HepG2 (cell line): ENCODE data around the gene PDPK1. TPM values are rescaled to one million over a fixed set of nuclear protein-coding genes. Genes with fewer than 3 reads are reported as not detected.
A peak's percentile ranks its signal among the peaks of the same experiment; 100 is the strongest.

Source experiments
- AGO2 ChIP-seq: fragments of 200-400 bp; formaldehyde crosslinking; optimal IDR thresholded peaks from 2 replicates; pipeline ENCODE3; 2017; ENCODE audit warnings: mild to moderate bottlenecking, low read depth, low read length, moderate library complexity
- AKAP8 ChIP-seq: sonication (generic); formaldehyde crosslinking; IDR thresholded peaks from 2 replicates; pipeline ENCODE4 v1.5.1; 2020; ENCODE audit warnings: mild to moderate bottlenecking, missing genetic modification reagents
- ARID2 ChIP-seq: sonication (generic); formaldehyde crosslinking; IDR thresholded peaks from 2 replicates; pipeline ENCODE4 v1.8.1; 2022; ENCODE audit warnings: mild to moderate bottlenecking, missing genetic modification reagents, borderline replicate concordance
- BHLHE40 ChIP-seq: IDR thresholded peaks from 2 replicates; pipeline ENCODE4 v1.6.1; 2011; ENCODE audit warnings: low read length, improper control_type of control experiment
- ELF1 ChIP-seq: sonication (generic); formaldehyde crosslinking; IDR thresholded peaks from 2 replicates; pipeline ENCODE4 v1.4.0; 2020; ENCODE audit warnings: missing genetic modification reagents
- FIP1L1 ChIP-seq: fragments of 200-400 bp; formaldehyde crosslinking; IDR thresholded peaks from 2 replicates; pipeline ENCODE4 v1.6.1; 2018; ENCODE audit warnings: low read depth, mild to moderate bottlenecking, low read length, moderate library complexity, borderline replicate concordance; ENCODE audit not compliant: insufficient read depth
- HNF1A ChIP-seq, 2 experiments: sonication (generic) in 1 of 2; formaldehyde crosslinking in 1 of 2; IDR thresholded peaks; 2 replicates each; pipeline versions ENCODE4 v1.4.0 to v1.6.1; 2016 to 2020; ENCODE audit warnings: borderline replicate concordance in 1 of 2, low read depth in 1 of 2, mild to moderate bottlenecking in 1 of 2, missing genetic modification reagents in 1 of 2
- IKZF4 ChIP-seq: sonication (generic); formaldehyde crosslinking; IDR thresholded peaks from 2 replicates; pipeline ENCODE4 v1.5.1; 2020; ENCODE audit warnings: borderline replicate concordance, mild to moderate bottlenecking, low read depth, missing genetic modification reagents; ENCODE audit errors: not compliant biosample characterization
- JDP2 ChIP-seq: sonication (generic); formaldehyde crosslinking; IDR thresholded peaks from 2 replicates; pipeline ENCODE4 v1.8.1; 2022; ENCODE audit warnings: missing genetic modification reagents, borderline replicate concordance
- NFE2L1 ChIP-seq: sonication (generic); formaldehyde crosslinking; IDR thresholded peaks from 2 replicates; pipeline ENCODE4 v1.4.0; 2020; ENCODE audit warnings: missing genetic modification reagents, mild to moderate bottlenecking, borderline replicate concordance
- NR2C2 ChIP-seq: sonication (generic); formaldehyde crosslinking; IDR thresholded peaks from 2 replicates; pipeline ENCODE4 v1.4.0; 2020; ENCODE audit warnings: missing genetic modification reagents, mild to moderate bottlenecking, moderate library complexity, borderline replicate concordance
- NR3C1 ChIP-seq: sonication (generic); formaldehyde crosslinking; IDR thresholded peaks from 2 replicates; pipeline ENCODE4 v1.4.0; 2020; ENCODE audit warnings: missing genetic modification reagents
- REXO4 ChIP-seq: sonication (generic); formaldehyde crosslinking; IDR thresholded peaks from 2 replicates; pipeline ENCODE4 v1.8.0; 2022; ENCODE audit warnings: missing genetic modification reagents, mild to moderate bottlenecking, borderline replicate concordance
- THAP9 ChIP-seq: sonication (generic); formaldehyde crosslinking; IDR thresholded peaks from 2 replicates; pipeline ENCODE4; 2020; ENCODE audit warnings: missing genetic modification reagents, mild to moderate bottlenecking, borderline replicate concordance
- ZBTB43 ChIP-seq: sonication (generic); formaldehyde crosslinking; conservative IDR thresholded peaks from 2 replicates; pipeline ENCODE4 v1.4.0; 2020; ENCODE audit warnings: missing genetic modification reagents
- ZNF234 ChIP-seq: sonication (generic); formaldehyde crosslinking; conservative IDR thresholded peaks from 2 replicates; pipeline ENCODE4 v1.5.1; 2020; ENCODE audit warnings: mild to moderate bottlenecking, missing genetic modification reagents
- ZNF563 ChIP-seq: sonication (generic); formaldehyde crosslinking; IDR thresholded peaks from 2 replicates; pipeline ENCODE4 v1.8.0; 2022; ENCODE audit warnings: mild to moderate bottlenecking, moderate library complexity, missing genetic modification reagents
- ZNF746 ChIP-seq: sonication (generic); formaldehyde crosslinking; IDR thresholded peaks from 2 replicates; pipeline ENCODE4 v1.8.0; 2022; ENCODE audit warnings: mild to moderate bottlenecking, missing genetic modification reagents
- polyA plus RNA-seq, 8 experiments: library from polyadenylated mRNA; depleted of rRNA in 3 of 8; stranded (reverse) in 7 of 8; unstranded in 1 of 8; fragments of >200 nt; fragmentation: Illumina TruSeq in 4 of 8; extraction: Trizol in 4 of 8; gene quantifications; 2 replicates each; pipeline versions ENCODE4 v1.2.1 to v1.2.3, GENCODE V29; 2011 to 2016; ENCODE audit warnings: low read depth in 4 of 8, missing spikeins in 1 of 8, mixed read lengths in 1 of 8; ENCODE audit not compliant: insufficient read depth in 1 of 8
- total RNA-seq, 5 experiments: library from RNA; depleted of rRNA; stranded (reverse); fragments of >200 nt; fragmentation: Illumina TruSeq; extraction: Trizol; gene quantifications; 2 replicates each; pipeline ENCODE4 v1.2.3, GENCODE V29; 2016; ENCODE audit warnings: low read depth in 1 of 5

PDPK1 gene
- total and polyA plus RNA-seq, 2 of the 13 experiments (the other 11 are each of a cell fraction or from before 2014, with no cell fraction given) = 59.6 to 129 TPM

- TF ChIP-seq THAP9 (CRISPR knock-in tag) = no peak
- TF ChIP-seq ZBTB43 (CRISPR knock-in tag) = 0 out of 2 replicates have a peak, but pooled peaks have one; percentile 19
- TF ChIP-seq ZNF746 (CRISPR knock-in tag) = no peak
- TF ChIP-seq HNF1A (IDR thresholded peaks at IDR 0.05; ENCODE audit: low read depth) = no peak
- no peak for TF ChIP-seq HNF1A (CRISPR knock-in tag; IDR thresholded peaks at IDR 0.05; ENCODE audit: borderline replicate concordance)
- no peak for TF ChIP-seq REXO4 (CRISPR knock-in tag)
- TF ChIP-seq JDP2 (CRISPR knock-in tag) = no peak
- TF ChIP-seq NFE2L1 (CRISPR knock-in tag) = no peak; the same call in 1 of the 2 replicates
- TF ChIP-seq NR2C2 = no peak
- no peak for TF ChIP-seq ARID2 (CRISPR knock-in tag)
- TF ChIP-seq ZNF563 = peak; percentile 45; the same call in 1 of the 2 replicates
- TF ChIP-seq ZNF234 (CRISPR knock-in tag) = no peak
- TF ChIP-seq AGO2 = peak; percentile 82
- no peak for TF ChIP-seq NR3C1 (CRISPR knock-in tag)
- 0 out of 2 replicates have a peak, but pooled peaks have one; percentile 26 for TF ChIP-seq ELF1 (CRISPR knock-in tag)
- TF ChIP-seq IKZF4 (CRISPR knock-in tag) = no peak
- no peak for TF ChIP-seq BHLHE40
- TF ChIP-seq AKAP8 (CRISPR knock-in tag) = no peak
- TF ChIP-seq FIP1L1 = 0 out of 2 replicates have a peak, but pooled peaks have one; percentile 81
These were observed 5.2 kb upstream of the PDPK1 start (continued) for GRCh38 chr16:2532494-2533141.
